Limb (tissue), 2 donors: ENCODE data around the gene CD2AP.
"Not testable (repeated sequence)": the region's sequence is repeated elsewhere in the genome, so short reads cannot be mapped to it uniquely, and the experiment has no call there.

Source experiments
- DNase-seq, 2 donors: peaks; one replicate each; pipeline ENCODE4 v3.0.0-alpha.2; 2016; ENCODE audit errors: extremely low spot score in 2 of 2

CD2AP gene

GRCh38 chr6:47477497-47478232 is at the start of gene CD2AP:
TSS of gene CD2AP (plus strand) at chr6:47477789. CDS start at chr6:47478245, 456 bp downstream.
- peak; percentile 80 to 96 for DNase-seq

DNA sequence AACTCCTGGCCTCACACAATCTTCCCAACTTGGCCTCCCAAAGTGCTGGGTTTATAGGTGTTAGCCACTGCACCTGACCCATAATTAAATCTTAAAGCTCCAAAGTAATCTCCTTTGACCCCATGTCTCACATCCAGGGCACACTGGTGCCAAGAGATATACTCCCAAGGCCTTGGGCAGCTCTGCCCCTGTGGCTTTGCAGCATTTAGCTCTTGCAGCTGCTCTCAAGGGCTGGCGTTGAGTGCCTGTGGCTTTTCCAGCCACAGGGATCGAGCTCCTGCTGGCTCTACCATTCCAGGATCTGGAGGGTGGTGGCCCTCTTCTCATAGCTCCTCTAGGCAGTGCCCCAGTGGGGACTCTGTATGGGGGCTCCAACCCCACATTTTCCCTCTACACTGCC is 49.3 kb upstream of the CD2AP start:
- no peak for DNase-seq

GRCh38 chr6:47428746-47429664 is 48.6 kb upstream of the CD2AP start:
- DNase-seq: no peak

GRCh38 chr6:47434372-47435253 is 43.0 kb upstream of the CD2AP start:
- DNase-seq: no peak

DNA sequence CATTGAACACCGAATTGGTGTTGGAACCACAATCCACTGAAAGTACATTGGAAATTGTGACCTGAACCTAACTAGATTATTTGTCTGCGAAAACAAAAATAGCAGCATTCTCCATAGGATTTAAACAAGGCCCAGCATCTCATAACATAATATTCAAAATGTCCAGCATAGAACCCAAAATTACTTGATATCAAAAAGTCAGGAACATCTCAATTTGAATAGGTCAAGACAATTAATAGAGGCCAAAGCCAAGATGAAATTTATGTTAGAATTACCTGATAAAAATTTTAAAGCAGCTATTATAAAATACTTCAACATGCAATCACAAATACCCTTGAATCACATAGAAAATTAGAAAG is 42.4 kb upstream of the CD2AP start:
- no peak for DNase-seq

- no peak for DNase-seq
Measured at GRCh38 chr6:47437592-47437991, 40.0 kb upstream of the CD2AP start.

DNA sequence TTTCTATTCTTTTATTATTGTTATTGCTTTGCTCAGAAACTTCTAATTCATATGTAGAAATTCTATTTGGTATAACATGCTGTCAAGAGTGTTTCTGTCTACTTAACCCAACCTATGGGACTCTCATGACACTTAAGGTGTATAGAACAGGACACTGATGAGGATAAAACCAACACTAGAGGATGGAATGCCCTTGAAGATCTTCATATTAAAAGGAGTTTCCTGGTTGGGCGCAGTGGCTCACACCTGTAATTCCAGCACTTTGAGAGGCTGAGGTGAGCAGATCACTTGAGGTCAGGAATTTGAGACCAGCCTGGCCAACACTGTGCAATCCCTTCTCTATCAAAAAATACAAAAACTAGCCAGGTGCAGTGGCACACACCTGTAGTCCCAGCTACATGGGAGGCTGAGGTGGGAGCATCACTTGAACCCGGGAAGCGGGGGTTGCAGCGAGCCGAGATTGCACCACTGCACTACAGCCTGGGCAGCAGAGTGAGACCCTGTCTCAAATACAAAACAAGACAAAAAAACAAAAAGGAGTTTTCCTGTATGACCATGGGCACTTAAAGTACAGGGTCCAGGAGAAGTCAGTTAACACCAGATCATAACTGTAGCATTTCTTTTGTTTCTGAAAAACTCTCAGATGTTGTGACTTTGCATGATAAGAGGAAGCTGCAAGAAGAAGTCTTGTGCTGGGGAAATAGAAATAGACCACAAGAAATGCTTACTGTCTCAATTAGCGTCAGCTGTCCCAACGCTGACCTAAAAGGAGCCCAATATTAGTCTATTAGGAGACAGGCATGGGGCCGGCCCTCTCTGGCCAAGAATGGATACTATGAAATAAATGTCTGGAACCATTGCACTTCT is 38.9 kb upstream of the CD2AP start:
- DNase-seq: no peak

GRCh38 chr6:47439348-47439668 is 38.3 kb upstream of the CD2AP start:
- no peak for DNase-seq

GRCh38 chr6:47440719-47441118 is 36.9 kb upstream of the CD2AP start:
- no peak for DNase-seq

DNA sequence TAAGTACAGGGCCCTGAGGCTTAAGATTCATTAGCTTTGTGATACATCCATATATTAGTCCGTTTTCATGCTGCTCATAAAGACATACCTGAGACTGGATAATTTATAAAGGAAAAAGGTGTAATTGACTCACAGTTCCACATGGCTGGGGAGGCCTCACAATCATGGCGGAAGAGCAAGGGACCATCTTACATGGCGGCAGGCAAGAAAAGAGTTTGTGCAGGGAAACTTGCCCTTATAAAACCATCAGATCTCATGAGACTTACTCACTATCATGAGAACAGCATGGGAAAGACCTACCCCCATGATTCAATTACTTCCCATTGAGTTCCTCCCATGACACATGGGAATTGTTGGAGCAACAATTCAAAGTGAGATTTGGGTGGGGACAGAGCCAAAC is 32.6 kb upstream of the CD2AP start:
- DNase-seq: not testable (repeated sequence)

DNA sequence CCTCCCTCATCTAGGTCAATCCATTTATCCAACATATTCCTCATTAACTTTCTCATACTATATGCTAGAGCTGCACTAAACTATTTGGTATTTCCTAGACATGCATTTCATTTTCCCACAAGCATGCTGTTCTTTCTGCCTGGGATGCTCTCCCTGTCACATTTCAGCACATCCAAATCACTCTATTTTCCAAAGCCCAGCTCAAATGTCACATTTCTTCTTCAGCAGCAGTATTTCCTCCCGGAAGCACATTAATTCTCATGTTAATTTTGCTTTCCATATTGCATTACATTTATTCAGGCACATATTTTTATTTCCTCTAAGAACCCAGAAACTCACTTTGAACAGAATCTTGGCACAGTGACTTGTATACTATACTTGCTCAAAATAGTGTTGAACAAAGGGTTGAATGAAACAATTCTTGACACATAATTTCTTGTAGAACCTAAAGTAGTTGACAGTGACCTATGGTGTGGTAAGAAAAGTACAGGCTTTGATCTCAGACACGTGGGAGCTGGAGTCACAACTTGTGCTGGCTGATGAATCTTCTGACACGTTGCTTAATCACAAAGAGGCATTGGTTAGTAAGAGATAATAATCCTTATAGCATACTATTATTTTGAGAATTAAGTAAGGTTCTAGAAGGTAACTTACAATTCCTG is 30.8 kb upstream of the CD2AP start:
- no peak for DNase-seq

DNA sequence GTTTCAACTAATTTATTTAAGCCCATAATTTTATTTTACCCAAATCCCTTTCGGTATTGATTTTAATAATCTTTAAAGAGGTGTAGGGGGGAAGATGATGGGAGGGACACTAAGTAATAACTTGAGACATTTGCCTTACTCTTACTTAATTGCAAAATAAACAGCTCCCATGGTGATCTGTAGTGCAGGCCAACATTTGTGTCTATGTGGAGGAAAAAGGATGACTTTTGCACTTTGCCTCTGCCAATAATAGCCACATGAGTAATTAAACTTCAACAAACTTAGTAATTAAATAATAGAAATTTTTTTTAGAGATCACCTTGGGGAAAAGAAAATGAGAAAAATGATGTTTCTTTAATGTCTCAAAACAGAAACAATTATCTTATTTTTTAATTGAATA is 29.9 kb upstream of the CD2AP start:
- no peak for DNase-seq

DNA sequence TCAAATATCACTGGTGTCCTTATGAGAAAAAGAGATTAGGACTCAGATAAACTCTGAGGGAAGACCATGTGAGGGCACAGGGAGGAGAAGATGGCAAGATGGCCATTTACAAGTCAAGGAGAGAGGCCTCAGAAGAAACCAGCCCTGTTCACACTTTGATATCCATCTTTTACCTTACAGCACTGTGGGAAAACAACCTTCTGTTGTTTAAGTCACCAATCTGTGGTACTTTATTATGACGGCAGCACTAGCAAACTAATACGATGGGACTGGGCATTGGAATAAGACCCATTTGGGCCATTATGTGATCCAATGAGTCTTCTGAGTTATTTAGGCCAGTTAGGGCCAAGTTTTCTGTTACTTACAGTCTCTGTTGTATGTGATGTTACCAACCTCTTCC is 26.4 kb upstream of the CD2AP start:
- no peak for DNase-seq

- DNase-seq: no peak
Measured at GRCh38 chr6:47452899-47453298, 24.7 kb upstream of the CD2AP start.

DNA sequence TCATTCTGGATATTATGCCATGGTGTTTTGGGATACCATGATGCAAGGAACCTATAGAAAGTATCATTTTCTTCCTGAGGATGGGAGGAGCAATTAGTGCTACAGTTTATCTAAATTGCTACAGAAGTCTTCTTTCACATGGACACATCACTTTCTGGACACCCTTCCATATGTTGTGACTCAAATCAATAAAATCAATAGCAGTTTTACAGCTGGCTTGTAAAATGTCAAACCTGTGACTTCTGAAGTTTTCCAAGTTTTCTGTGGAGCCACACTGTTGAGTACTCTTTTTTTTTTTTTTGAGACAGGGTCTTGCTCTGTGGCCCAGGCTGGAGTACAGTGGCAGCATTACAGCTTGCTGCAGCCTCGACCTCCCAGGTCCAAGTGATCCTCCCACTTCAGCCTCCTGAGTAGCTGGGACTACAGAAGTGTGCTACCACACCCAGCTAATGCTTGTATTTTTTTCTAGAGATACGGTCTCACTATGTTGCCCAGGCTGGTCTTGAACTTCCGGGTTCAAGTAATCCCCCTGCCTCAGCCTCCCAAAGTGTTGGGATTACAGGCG is 24.1 kb upstream of the CD2AP start:
- no peak for DNase-seq

DNA sequence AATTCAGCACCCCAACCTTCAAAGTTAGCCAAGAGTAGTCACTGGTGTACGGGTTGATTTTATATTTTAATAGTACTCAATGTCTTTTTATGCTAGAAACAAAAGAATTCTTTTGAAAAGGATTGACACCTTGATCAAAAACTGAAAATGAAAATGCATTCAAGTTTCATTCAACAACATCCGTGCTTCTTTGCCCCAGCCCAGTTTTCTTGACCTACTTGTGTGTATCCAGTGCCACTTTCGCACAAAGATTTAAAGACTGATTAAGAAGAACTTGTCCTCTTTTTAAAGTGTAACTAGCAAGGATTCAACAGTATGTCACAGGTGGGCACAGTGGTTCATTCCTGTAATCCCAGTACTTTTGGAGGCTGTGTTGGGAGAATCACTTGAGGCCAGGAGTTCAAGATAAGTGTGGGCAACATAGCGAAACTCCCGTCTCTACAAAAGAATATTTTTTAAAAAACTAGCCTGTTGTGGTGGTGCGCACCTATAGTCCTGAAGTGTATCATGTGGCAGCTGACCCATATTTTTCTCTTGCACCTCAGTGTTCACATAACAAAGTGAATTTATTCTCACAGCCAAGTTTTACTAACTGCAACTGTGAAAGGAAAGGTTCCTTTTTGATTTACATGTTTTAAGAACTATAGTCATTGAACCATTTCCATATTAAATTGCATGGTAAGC is 22.7 kb upstream of the CD2AP start:
- DNase-seq: no peak

- DNase-seq: no peak
Measured at GRCh38 chr6:47455533-47456209, 21.9 kb upstream of the CD2AP start.

- no peak for DNase-seq
Measured at GRCh38 chr6:47456536-47456975, 21.0 kb upstream of the CD2AP start.

- no peak for DNase-seq
Measured at GRCh38 chr6:47457370-47457769, 20.2 kb upstream of the CD2AP start.
